Breast epithelium (tissue), 4 donors: Measurements from ENCODE around the gene CMTM6. TPM values are rescaled to one million over a fixed set of nuclear protein-coding genes. Genes with fewer than 3 reads are reported as not detected.
A peak's percentile ranks its signal among the peaks of the same experiment; 100 is the strongest.

Source experiments
- DNase-seq, 2 donors: peaks; one replicate each; pipeline ENCODE4 v3.0.0-alpha.2; 2019; ENCODE audit warnings: low spot score in 2 of 2
- H3K27ac ChIP-seq, 2 donors: fragments of 200-600 bp; sonication (generic) in 1 of 2; one replicate each; pipeline ENCODE4 v1.5.1; 2016 to 2019; ENCODE audit warnings: mild to moderate bottlenecking in 1 of 2
- H3K27me3 ChIP-seq, 2 donors: fragments of 200-600 bp; sonication (generic) in 1 of 2; one replicate each; pipeline versions ENCODE4 v1.5.1 to v1.6.0; 2017 to 2019; ENCODE audit warnings: control low read depth in 1 of 2, mild to moderate bottlenecking in 1 of 2
- H3K36me3 ChIP-seq: fragments of 200-600 bp; one replicate; pipeline ENCODE4 v1.5.1; 2019
- H3K4me1 ChIP-seq, 2 donors: fragments of 200-600 bp; sonication (generic); one replicate each; pipeline ENCODE4 v1.5.1; 2016 to 2019; ENCODE audit warnings: control low read depth in 1 of 2
- H3K4me3 ChIP-seq, 3 donors: fragments of 200-600 bp; sonication (generic); 1 replicate in 2 of 3; 2 replicates in 1 of 3; pipeline ENCODE4 v1.5.1; 2016 to 2019; ENCODE audit warnings: mild to moderate bottlenecking in 3 of 3, moderate library complexity in 2 of 3
- H3K9me3 ChIP-seq, 2 donors: fragments of 200-600 bp; sonication (generic) in 1 of 2; one replicate each; pipeline ENCODE4 v1.5.1; 2016 to 2019; ENCODE audit warnings: control low read depth in 1 of 2
- CTCF ChIP-seq, 3 donors: fragments of 450-650 bp; IDR thresholded peaks; one replicate each; pipeline ENCODE4 v1.5.1; 2016 to 2017; ENCODE audit warnings: antibody characterized with exemption in 3 of 3, mild to moderate bottlenecking in 3 of 3, moderate library complexity in 3 of 3
- POLR2A ChIP-seq: fragments of 450-650 bp; IDR thresholded peaks from one replicate; pipeline ENCODE4 v1.6.1; 2016; ENCODE audit warnings: antibody characterized with exemption, mild to moderate bottlenecking, moderate library complexity
- POLR2AphosphoS5 ChIP-seq, 3 donors: sonication (generic); formaldehyde crosslinking; IDR thresholded peaks; one replicate each; pipeline ENCODE4 v1.6.1; 2017; ENCODE audit warnings: antibody characterized with exemption in 3 of 3
- intact Hi-C: fragments of 100-400 bp; cut with DNase I; formaldehyde crosslinking; loops from one replicate; pipeline ENCODE4 v1.15.1; 2023; ENCODE audit warnings: low total_unique reads
- total RNA-seq, 3 donors: library from RNA; depleted of rRNA; stranded (reverse); fragments of >200 nt; gene quantifications; one replicate each; pipeline ENCODE4 v1.1.0, GENCODE V29; 2016

The CMTM6 gene
- total RNA-seq, 3 donors from 2014 or later: 52.6 to 151 (median 89.5) TPM

- no peak overlapping the region for H3K4me3 ChIP-seq
- intact Hi-C loops: no loop called here
- H3K36me3 ChIP-seq: no peaks in the 10 kb centered on the region
- peaks cover 0 to 11% of the 10 kb centered on the region in 2 donors for H3K4me1 ChIP-seq
- no peaks in the 10 kb centered on the region for H3K27me3 ChIP-seq
- no peaks in the 10 kb centered on the region for H3K9me3 ChIP-seq
- no peak for TF ChIP-seq POLR2A
- TF ChIP-seq CTCF (IDR thresholded peaks at IDR 0.05): no peak
- no peak for TF ChIP-seq POLR2AphosphoS5 (IDR thresholded peaks at IDR 0.05)
- peak overlapping the region in 1 of 2 donors; percentile 1 for H3K27ac ChIP-seq
- DNase-seq: no peak
These were observed 7.6 kb downstream of the CMTM6 start for GRCh38 chr3:32495085-32495484.

- H3K27ac ChIP-seq: peak overlapping the region in 1 of 2 donors; percentile 38
- no peaks in the 10 kb centered on the region for H3K27me3 ChIP-seq
- H3K4me1 ChIP-seq: peaks cover 0 to 11% of the 10 kb centered on the region in 2 donors
- no peak for DNase-seq
- no peaks in the 10 kb centered on the region for H3K36me3 ChIP-seq
- no peaks in the 10 kb centered on the region for H3K9me3 ChIP-seq
- TF ChIP-seq POLR2A (no peak), POLR2AphosphoS5 (IDR thresholded peaks at IDR 0.05) (no peak), CTCF (IDR thresholded peaks at IDR 0.05) (no peak)
- no peak overlapping the region for H3K4me3 ChIP-seq
- intact Hi-C loops: no loop called here
These were observed 8.9 kb downstream of the CMTM6 start for GRCh38 chr3:32493437-32494414.

GRCh38 chr3:32492684-32493436 lies 9.8 kb downstream of the CMTM6 start:
- intact Hi-C loops: no loop called here
- Histone ChIP-seq H3K4me3 (no peak overlapping the region), H3K27ac (no peak overlapping the region), H3K4me1 (peaks cover 0 to 11% of the 10 kb centered on the region in 2 donors), H3K36me3 (no peaks in the 10 kb centered on the region), H3K9me3 (no peaks in the 10 kb centered on the region), H3K27me3 (no peaks in the 10 kb centered on the region)
- DNase-seq: no peak
- TF ChIP-seq POLR2AphosphoS5 (IDR thresholded peaks at IDR 0.05): no peak
- TF ChIP-seq POLR2A: no peak
- TF ChIP-seq CTCF (IDR thresholded peaks at IDR 0.05): no peak

- Histone ChIP-seq H3K27me3 (no peaks in the 10 kb centered on the region), H3K4me3 (no peak overlapping the region), H3K4me1 (peaks cover 0 to 2% of the 10 kb centered on the region in 2 donors), H3K36me3 (no peaks in the 10 kb centered on the region), H3K27ac (no peak overlapping the region), H3K9me3 (no peaks in the 10 kb centered on the region)
- intact Hi-C loops: no loop called here
- TF ChIP-seq POLR2A (no peak), POLR2AphosphoS5 (IDR thresholded peaks at IDR 0.05) (no peak), CTCF (IDR thresholded peaks at IDR 0.05) (no peak)
- no peak for DNase-seq
These were observed 14.1 kb downstream of the CMTM6 start for GRCh38 chr3:32488474-32489008.
